NCI-H748 treated with DMSO at 0.1 percent for 48 hours (cell line): ENCODE measurements around the gene SNHG17.

Source experiments
- DNase-seq: peaks from one replicate; lab custom pipeline; 2025; lab: John Stamatoyannopoulos, UW

Gene SNHG17

DNA sequence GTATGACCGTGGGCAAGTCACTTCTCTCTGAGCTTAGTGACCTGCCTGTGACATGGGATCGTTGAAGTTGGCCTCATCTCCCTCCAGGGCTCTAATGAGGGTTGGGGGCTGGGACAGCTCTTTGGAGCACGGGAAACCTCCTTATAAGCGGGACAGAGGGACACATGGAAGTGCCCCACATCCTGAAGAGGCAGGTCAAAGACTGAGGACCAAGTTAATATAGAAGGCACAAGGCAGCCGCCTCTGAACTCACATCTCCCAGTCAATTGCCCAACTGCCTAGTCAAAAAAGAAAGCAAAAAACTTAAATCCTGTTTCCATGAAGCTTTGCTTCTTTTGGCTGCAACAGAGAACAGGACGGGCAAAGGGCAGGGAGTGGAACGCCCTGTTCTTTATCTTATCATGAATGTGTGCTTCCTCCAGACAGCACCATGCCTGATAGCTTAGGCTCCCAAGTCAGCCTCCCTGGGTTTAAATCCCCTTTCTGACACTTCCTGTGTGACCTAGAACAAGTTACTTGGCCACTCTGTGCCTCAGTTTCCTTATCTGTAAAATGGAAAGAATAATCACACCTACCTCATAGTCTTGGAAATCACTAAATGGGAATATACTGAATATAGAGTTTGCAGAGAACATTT, 61.8 kb downstream of the SNHG17 start:
- no peak for DNase-seq

DNA sequence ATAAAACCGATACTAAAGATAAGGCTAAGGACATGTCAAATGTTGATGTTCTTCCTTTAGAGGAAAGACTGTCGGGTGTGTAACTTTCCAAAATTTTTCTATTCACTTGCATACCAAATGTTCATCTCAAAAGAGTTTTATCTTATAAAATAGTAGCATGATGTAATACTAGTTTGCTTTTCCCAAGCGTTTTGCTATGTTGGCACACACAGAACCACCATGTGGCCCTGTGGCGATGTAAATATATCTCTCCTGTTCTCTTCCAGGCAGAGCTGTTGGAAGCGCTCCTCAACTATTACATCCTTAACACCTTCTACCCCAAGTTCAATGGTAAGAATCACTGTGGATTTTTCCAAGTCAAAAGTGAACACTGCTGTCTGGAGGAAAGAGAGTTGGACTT, 62.3 kb downstream of the SNHG17 start:
- DNase-seq = no peak
